Activated CD8-positive, alpha-beta T cell treated with anti-CD3 and anti-CD28 coated beads for 36 hours (primary cell): ENCODE results near the gene KNDC1. TPM values are rescaled to one million over a fixed set of nuclear protein-coding genes. Genes with fewer than 3 reads are reported as not detected.
"Not testable (repeated sequence)": the region's sequence is repeated elsewhere in the genome, so short reads cannot be mapped to it uniquely, and the experiment has no call there.

Experiments used
- ATAC-seq: fragments of 200-7000 bp; cut with Tn5 transposase; one replicate; pipeline ENCODE4 v1.10.0; 2021; ENCODE audit warnings: mild to moderate bottlenecking, moderate library complexity
- CTCF ChIA-PET: fragments of 350-600 bp; sonication (Branson Sonifier 250); formaldehyde crosslinking; loops from one replicate; lab custom pipeline; 2021; ENCODE audit warnings: antibody characterized with exemption; lab: Charles Lee
- POLR2A ChIA-PET: fragments of 350-600 bp; sonication (Branson Sonifier 250); formaldehyde crosslinking; loops from one replicate; lab custom pipeline; 2021; ENCODE audit warnings: antibody characterized with exemption; lab: Charles Lee
- DNase-seq: peaks from one replicate; pipeline ENCODE4 v3.0.0-alpha.2; 2020
- H3K27ac Mint-ChIP-seq: one replicate; pipeline ENCODE4 v1.8.0; 2021; ENCODE audit warnings: mild to moderate bottlenecking, mixed read lengths
- H3K27me3 Mint-ChIP-seq: one replicate; pipeline ENCODE4 v1.8.0; 2021; ENCODE audit warnings: mixed read lengths
- H3K36me3 Mint-ChIP-seq: one replicate; pipeline ENCODE4 v1.8.0; 2021; ENCODE audit warnings: low read depth, mixed read lengths
- H3K4me1 Mint-ChIP-seq: one replicate; pipeline ENCODE4 v1.8.0; 2021; ENCODE audit warnings: low read depth, mixed read lengths
- H3K4me3 Mint-ChIP-seq: one replicate; pipeline ENCODE4 v1.8.0; 2021; ENCODE audit warnings: mild to moderate bottlenecking, moderate library complexity, mixed read lengths
- H3K9me3 Mint-ChIP-seq: one replicate; pipeline ENCODE4 v1.8.0; 2021; ENCODE audit warnings: mixed read lengths
- intact Hi-C: fragments of 100-400 bp; cut with micrococcal nuclease; formaldehyde crosslinking; loops from one replicate; pipeline ENCODE4 v1.10.0; 2022
- total RNA-seq, 2 experiments: library from RNA; stranded (reverse); gene quantifications; one replicate each; pipeline ENCODE4 v1.2.3, GENCODE V29; 2021
- TF ChIP-seq, protein P1 (sequence below): fragments of 200-600 bp; IDR thresholded peaks from one replicate; pipeline ENCODE4 v1.8.0; 2022; ENCODE audit warnings: antibody characterized with exemption, mild to moderate bottlenecking

The KNDC1 gene
- total RNA-seq, 2 experiments from 2014 or later = not detected

- Mint-ChIP-seq H3K27me3 (no peaks in the 10 kb centered on the region), H3K4me3 (no peak overlapping the region), H3K4me1 (no peaks in the 10 kb centered on the region), H3K36me3 (no peaks in the 10 kb centered on the region), H3K27ac (no peak overlapping the region), H3K9me3 (no peaks in the 10 kb centered on the region)
- ChIA-PET POLR2A (no interaction called here), CTCF (no interaction called here)
- TF ChIP-seq, protein P1, sequence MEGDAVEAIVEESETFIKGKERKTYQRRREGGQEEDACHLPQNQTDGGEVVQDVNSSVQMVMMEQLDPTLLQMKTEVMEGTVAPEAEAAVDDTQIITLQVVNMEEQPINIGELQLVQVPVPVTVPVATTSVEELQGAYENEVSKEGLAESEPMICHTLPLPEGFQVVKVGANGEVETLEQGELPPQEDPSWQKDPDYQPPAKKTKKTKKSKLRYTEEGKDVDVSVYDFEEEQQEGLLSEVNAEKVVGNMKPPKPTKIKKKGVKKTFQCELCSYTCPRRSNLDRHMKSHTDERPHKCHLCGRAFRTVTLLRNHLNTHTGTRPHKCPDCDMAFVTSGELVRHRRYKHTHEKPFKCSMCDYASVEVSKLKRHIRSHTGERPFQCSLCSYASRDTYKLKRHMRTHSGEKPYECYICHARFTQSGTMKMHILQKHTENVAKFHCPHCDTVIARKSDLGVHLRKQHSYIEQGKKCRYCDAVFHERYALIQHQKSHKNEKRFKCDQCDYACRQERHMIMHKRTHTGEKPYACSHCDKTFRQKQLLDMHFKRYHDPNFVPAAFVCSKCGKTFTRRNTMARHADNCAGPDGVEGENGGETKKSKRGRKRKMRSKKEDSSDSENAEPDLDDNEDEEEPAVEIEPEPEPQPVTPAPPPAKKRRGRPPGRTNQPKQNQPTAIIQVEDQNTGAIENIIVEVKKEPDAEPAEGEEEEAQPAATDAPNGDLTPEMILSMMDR = no peak
- intact Hi-C loops = no loop called here
- ATAC-seq (no peak), DNase-seq (no peak)
These were observed 24.9 kb upstream of the KNDC1 start for GRCh38 chr10:133135116-133135465.

DNA sequence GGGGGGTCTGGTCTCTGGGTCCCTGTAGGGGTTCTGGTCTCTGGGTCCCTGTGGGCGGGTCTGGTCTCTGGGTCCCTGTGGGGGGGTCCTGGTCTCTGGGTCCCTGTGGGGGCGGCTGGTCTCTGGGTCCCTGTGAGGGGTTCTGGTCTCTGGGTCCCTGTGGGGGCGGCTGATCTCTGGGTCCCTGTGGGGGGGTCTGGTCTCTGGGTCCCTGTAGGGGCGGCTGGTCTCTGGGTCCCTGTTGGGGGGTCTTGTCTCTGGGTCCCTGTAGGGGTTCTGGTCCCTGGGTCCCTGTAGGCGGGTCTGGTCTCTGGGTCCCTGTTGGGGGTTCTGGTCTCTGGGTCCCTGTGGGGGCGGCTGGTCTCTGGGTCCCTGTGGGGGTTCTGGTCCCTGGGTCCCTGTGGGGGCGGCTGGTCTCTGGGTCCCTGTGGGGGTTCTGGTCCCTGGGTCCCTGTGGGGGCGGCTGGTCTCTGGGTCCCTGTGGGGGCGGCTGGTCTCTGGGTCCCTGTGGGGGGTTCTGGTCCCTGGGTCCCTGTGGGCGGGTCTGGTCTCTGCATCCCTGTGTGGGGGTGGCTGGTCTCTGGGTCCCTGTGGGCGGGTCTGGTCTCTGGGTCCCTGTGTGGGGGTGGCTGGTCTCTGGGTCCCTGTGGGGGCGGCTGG is 22.4 kb upstream of the KNDC1 start:
- H3K36me3 Mint-ChIP-seq, H3K9me3 Mint-ChIP-seq, H3K4me1 Mint-ChIP-seq, H3K27me3 Mint-ChIP-seq, ATAC-seq, H3K27ac Mint-ChIP-seq, CTCF ChIA-PET, DNase-seq, H3K4me3 Mint-ChIP-seq, POLR2A ChIA-PET, intact Hi-C loops: not testable (repeated sequence)

DNA sequence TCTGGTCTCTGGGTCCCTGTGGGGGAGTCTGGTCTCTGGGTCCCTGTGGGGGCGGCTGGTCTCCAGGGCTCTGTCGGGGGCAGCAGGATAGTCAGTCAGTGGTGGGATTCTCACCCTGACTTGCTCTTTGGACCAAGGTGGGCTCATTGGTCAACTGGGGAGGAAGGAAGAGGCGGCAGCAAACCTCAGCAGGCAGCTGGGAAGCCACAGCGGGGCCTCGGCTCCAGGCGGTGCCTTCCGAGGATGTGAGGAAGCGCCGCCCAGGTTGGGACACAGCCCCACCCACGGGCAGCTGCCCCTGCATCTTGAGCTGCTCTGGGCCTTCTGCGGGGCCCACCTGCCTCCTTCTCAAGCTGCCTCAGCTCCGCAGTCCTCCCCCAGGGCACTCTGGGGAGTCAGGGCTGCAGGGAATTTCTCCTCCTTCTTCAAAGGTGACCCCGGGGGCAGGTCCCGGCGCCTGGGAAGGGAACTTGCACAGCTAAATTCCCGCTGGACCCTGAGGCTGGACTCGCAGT is 20.4 kb upstream of the KNDC1 start:
- Mint-ChIP-seq H3K27ac (no peak overlapping the region), H3K36me3 (no peaks in the 10 kb centered on the region)
- POLR2A ChIA-PET = no interaction called here

DNA sequence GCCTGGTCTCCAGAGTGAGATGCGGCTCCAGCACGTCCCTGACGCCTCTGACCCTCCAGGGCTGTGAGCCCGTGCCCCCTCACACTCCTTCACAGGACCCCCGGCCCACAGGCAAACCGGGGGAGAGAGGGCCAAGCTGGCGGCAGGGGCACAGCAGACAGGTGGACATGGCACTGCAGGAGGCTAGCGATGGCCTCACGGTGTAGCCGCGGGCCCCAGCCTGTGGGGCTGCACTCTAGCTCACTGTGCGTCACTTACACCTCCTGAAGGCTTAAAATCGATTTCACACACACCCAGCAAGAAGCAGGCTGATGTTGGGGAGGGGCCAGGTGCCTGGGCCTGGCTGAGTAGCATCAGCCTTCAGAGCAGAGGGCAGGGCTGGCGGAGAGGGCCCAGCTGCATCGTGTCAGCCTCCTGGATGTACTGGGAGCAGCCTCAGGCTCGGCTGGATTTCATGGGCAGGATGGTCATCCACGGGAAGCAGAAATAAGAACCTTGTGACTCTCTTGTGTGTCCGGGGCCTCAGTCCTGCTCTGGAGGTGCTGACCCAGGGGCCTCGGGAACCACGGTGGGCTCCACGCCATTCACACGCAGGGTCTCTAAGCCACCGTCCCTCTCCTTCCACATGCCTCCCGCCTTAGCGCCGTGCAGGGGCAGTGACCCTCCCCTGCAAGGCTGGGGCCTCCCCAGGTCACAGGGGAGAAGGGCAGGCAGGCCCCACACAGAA is 19.4 kb upstream of the KNDC1 start:
- H3K9me3 Mint-ChIP-seq = no peaks in the 10 kb centered on the region
- intact Hi-C loops = no loop called here
- peaks cover 12% of the 10 kb centered on the region for H3K27me3 Mint-ChIP-seq
- TF ChIP-seq, protein P1 = no peak
- no peak for ATAC-seq
- CTCF ChIA-PET = no interaction called here
- H3K27ac Mint-ChIP-seq = no peak overlapping the region
- DNase-seq = no peak
- no peak overlapping the region for H3K4me3 Mint-ChIP-seq
- no peaks in the 10 kb centered on the region for H3K36me3 Mint-ChIP-seq
- POLR2A ChIA-PET = no interaction called here
- H3K4me1 Mint-ChIP-seq = peaks cover 4% of the 10 kb centered on the region

More for the DNA sequence above, 20.4 kb upstream of the KNDC1 start:
- CTCF ChIA-PET = no interaction called here
- Mint-ChIP-seq H3K4me3 (no peak overlapping the region), H3K4me1 (peaks cover 4% of the 10 kb centered on the region), H3K27me3 (peaks cover 3% of the 10 kb centered on the region), H3K9me3 (no peaks in the 10 kb centered on the region)
- ATAC-seq (no peak), DNase-seq (no peak)
- intact Hi-C loops = no loop called here
- TF ChIP-seq, protein P1 = no peak

GRCh38 chr10:133141144-133141957 is 18.7 kb upstream of the KNDC1 start:
- H3K9me3 Mint-ChIP-seq = no peaks in the 10 kb centered on the region
- no peak overlapping the region for H3K27ac Mint-ChIP-seq
- ChIA-PET CTCF (no interaction called here), POLR2A (no interaction called here)
- no peaks in the 10 kb centered on the region for H3K36me3 Mint-ChIP-seq
- DNase-seq = no peak
- H3K4me1 Mint-ChIP-seq = peaks cover 4% of the 10 kb centered on the region
- no peak overlapping the region for H3K4me3 Mint-ChIP-seq
- H3K27me3 Mint-ChIP-seq = peaks cover 15% of the 10 kb centered on the region
- intact Hi-C loops = no loop called here
- TF ChIP-seq, protein P1 = no peak
- ATAC-seq = no peak
